AG09309 (cell line): Measurements from ENCODE around the gene FKBP1A.

ENCODE experiments used
- DNase-seq: peaks from one replicate; pipeline ENCODE4 v3.0.0-alpha.2; 2010; ENCODE audit warnings: low read depth
- H3K4me3 ChIP-seq: 2 replicates; pipeline ENCODE4 v1.5.1; 2011; ENCODE audit warnings: mild to moderate bottlenecking, low read depth, low read length, moderate library complexity; ENCODE audit not compliant: control insufficient read depth
- CTCF ChIP-seq: IDR thresholded peaks from 2 replicates; pipeline ENCODE4 v1.5.1; 2011; ENCODE audit warnings: mild to moderate bottlenecking, low read depth, low read length, inconsistent platforms; ENCODE audit not compliant: insufficient read depth, control insufficient read depth; ENCODE audit errors: missing control alignments

The FKBP1A gene

GRCh38 chr20:1389703-1390580, 2.9 kb downstream of the FKBP1A start:
- H3K4me3 ChIP-seq, result no peak overlapping the region
- no peak for TF ChIP-seq CTCF
- no peak for DNase-seq

- no peak for TF ChIP-seq CTCF
- DNase-seq, result no peak
- no peak overlapping the region for H3K4me3 ChIP-seq
Observed at GRCh38 chr20:1388741-1389483, 3.9 kb downstream of the FKBP1A start.

GRCh38 chr20:1388253-1388652, 4.6 kb downstream of the FKBP1A start:
- H3K4me3 ChIP-seq, result no peak overlapping the region
- DNase-seq, result no peak
- no peak for TF ChIP-seq CTCF

- DNase-seq, result no peak
- no peak overlapping the region for H3K4me3 ChIP-seq
- TF ChIP-seq CTCF, result no peak
Observed at GRCh38 chr20:1386323-1386722, 6.5 kb downstream of the FKBP1A start.

GRCh38 chr20:1383623-1384404, 9.0 kb downstream of the FKBP1A start:
- no peak for TF ChIP-seq CTCF
- no peak overlapping the region for H3K4me3 ChIP-seq
- DNase-seq, result no peak

- no peak for TF ChIP-seq CTCF
- no peak for DNase-seq
Observed at GRCh38 chr20:1382670-1383069, 10.2 kb downstream of the FKBP1A start.

More at GRCh38 chr20:1382670-1383069, 10.2 kb downstream of the FKBP1A start:
- no peak overlapping the region for H3K4me3 ChIP-seq
